GM12864 (cell line): ENCODE results near the gene RASL10A.
A peak's percentile ranks its signal among the peaks of the same experiment; 100 is the strongest.

Source experiments
- DNase-seq: peaks from one replicate; pipeline ENCODE4 v3.0.0-alpha.2; 2011; ENCODE audit warnings: low read depth
- H3K4me3 ChIP-seq: 2 replicates; pipeline ENCODE4 v1.5.1; 2011; ENCODE audit warnings: mild to moderate bottlenecking, low read depth, low read length, control low read depth
- TF ChIP-seq, protein P1 (sequence below): IDR thresholded peaks from 2 replicates; pipeline ENCODE4 v1.5.1; 2011; ENCODE audit warnings: low read depth, mild to moderate bottlenecking, moderate library complexity, low read length, control low read depth, inconsistent platforms; ENCODE audit errors: missing control alignments

RASL10A gene

DNA sequence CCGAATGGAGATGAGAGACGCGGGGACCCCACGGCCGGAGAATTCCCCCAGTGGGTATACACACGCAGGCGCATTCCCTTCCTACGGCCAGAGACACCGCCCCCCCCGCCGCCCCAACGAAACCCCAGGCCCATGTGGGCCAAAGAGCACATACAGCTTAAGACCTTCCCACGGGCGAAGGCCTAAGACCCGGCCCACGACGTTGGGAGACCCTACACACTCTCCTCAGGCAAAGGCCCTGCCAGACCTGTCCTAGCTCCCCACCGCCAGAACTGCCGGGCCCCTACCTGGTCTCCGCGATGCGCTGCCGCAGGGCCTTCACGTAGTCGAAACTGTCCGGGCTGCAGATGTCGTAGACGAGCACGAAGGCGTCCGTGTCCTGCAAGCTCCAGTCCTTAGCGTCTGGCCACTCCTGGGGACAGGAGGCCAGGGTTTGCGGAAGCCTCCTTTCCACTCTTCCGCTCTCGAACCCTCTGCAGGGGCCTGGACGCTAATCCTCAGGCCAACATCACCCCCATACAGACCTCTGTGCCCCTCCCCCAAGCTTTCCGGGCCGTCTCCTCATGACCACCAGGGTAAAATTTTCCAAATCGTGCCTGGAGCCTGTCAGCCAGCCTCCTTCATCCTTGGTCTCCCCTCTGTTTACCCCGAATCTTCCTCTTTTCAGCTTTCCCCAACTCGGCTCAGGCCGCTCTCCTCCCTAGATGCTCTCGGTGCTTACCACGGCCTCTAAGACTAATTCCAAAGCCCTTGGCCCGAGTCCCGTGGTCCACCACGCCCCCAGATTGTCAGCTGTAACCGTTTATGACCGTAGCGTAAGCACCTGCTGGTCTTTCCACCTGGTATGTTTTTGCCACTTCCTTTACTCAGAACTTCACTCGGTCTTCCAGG lies 1.7 kb downstream of the RASL10A start:
- no peak for DNase-seq
- H3K4me3 ChIP-seq: no peak overlapping the region
- TF ChIP-seq, protein P1, sequence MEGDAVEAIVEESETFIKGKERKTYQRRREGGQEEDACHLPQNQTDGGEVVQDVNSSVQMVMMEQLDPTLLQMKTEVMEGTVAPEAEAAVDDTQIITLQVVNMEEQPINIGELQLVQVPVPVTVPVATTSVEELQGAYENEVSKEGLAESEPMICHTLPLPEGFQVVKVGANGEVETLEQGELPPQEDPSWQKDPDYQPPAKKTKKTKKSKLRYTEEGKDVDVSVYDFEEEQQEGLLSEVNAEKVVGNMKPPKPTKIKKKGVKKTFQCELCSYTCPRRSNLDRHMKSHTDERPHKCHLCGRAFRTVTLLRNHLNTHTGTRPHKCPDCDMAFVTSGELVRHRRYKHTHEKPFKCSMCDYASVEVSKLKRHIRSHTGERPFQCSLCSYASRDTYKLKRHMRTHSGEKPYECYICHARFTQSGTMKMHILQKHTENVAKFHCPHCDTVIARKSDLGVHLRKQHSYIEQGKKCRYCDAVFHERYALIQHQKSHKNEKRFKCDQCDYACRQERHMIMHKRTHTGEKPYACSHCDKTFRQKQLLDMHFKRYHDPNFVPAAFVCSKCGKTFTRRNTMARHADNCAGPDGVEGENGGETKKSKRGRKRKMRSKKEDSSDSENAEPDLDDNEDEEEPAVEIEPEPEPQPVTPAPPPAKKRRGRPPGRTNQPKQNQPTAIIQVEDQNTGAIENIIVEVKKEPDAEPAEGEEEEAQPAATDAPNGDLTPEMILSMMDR: no peak

DNA sequence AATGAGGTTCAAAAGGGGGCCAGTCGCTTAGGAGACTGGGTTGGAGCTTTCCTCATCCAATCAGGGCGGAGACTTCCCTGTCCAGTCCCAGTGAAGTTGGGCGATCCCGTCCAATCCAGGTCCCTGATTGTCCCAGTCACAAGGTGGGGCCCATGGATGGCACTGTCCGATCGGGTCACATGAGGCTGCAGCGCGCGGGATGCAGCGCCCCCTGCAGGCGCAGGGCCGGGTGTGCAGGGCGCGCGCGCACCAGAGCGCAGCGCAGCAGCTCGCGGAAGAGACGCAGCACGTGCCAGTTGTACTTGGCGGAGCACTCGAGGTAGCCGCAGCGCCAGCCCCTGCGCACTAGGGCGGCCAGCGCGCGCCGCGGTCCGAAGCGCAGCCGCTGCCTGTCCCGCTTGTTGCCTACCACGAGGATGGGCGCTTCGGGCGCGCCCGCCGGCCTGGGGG lies 2.3 kb downstream of the RASL10A start:
- TF ChIP-seq, protein P1: peak; percentile 63
- no peak overlapping the region for H3K4me3 ChIP-seq
- no peak for DNase-seq

DNA sequence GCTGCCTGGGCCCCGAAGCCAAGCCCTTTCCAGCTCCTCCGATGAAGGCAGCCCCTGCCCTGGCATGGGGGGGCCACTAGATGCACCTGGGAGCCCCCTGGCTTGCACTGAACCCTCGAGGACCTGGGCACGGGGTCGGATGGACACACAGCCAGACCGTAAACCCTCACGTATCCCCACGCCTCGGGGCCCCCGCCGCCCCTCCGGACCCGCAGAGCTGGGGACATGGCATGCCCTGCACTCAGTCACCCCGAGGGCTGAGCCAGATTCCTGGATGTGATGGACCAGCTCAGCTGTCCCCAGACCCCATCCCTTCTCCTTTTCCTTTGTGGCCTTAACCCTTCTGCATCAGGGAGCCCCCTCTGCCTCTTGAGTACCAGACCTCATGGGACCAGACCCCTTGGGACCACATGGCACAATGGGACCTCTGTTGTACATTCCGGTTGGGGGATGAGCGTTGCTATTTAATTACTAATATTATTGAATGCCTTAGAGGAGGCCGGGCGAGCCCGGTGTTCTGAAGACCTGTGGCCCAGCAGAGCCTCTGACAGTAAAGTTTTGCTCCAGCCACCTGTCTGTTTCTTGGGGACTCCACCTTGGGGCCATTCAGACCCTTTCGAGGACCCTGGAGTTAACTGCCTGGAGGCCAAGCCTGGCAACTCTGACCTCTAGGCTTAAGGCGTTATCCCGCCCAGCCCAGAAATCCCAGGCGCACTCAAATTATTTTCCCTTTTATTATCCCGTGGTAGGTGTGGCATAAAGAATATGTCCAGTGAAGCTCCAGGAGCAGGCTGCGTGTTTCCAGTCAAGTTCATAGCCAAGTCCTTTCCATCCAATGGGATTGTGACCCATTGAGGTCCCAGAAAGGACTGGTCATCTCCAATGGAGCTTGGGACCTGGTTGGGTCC lies 3.0 kb downstream of the RASL10A start:
- no peak overlapping the region for H3K4me3 ChIP-seq
- TF ChIP-seq, protein P1: no peak
- DNase-seq: no peak

DNA sequence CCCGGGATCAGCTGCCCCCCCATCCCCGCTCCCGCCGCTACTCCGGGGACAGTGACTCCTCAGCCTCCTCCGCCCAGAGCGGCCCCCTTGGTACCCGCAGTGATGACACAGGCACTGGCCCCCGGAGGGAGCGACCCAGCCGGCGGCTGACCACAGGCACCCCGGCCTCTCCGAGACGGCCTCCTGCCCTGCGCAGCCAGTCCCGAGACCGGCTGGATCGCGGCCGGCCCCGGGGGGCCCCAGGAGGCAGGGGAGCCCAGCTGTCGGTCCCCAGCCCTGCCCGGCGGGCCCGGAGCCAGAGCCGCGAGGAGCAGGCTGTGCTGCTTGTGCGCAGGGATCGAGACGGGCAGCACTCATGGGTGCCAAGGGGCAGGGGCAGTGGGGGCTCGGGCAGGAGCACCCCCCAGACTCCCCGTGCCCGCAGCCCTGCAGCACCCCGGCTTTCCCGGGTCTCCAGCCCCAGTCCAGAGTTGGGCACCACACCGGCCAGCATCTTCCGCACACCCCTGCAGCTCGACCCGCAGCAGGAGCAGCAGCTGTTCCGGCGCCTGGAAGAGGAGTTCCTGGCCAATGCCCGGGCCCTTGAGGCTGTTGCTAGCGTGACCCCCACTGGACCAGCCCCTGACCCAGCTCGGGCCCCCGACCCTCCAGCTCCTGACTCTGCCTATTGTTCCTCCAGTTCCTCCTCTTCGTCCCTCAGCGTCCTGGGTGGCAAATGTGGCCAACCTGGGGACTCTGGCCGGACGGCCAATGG lies 3.9 kb downstream of the RASL10A start:
- TF ChIP-seq, protein P1: no peak
- DNase-seq: no peak
- H3K4me3 ChIP-seq: no peak overlapping the region

DNA sequence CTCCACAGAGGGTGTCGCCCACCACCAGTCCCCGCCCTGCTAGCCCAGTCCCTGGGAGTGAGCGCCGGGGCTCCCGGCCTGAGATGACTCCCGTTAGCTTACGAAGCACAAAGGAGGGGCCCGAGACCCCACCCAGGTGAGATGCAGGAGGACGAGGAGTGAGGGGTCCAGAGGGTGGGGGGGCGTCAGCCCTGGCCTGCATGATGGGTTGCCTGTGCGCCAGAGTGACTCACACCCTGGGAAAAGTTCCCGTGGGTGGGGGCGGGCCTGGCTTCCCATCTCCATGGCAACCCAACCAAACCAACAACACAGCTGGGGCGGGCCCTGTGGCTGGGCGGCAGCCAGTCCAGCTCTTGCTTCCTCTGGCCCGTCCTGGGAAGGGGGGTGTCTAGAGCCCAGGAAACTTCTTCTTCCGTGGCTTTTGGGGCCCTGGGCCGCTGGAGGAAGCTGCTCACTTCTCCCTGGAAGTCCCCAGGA lies 4.6 kb downstream of the RASL10A start:
- TF ChIP-seq, protein P1: no peak
- no peak for DNase-seq
- no peak overlapping the region for H3K4me3 ChIP-seq

DNA sequence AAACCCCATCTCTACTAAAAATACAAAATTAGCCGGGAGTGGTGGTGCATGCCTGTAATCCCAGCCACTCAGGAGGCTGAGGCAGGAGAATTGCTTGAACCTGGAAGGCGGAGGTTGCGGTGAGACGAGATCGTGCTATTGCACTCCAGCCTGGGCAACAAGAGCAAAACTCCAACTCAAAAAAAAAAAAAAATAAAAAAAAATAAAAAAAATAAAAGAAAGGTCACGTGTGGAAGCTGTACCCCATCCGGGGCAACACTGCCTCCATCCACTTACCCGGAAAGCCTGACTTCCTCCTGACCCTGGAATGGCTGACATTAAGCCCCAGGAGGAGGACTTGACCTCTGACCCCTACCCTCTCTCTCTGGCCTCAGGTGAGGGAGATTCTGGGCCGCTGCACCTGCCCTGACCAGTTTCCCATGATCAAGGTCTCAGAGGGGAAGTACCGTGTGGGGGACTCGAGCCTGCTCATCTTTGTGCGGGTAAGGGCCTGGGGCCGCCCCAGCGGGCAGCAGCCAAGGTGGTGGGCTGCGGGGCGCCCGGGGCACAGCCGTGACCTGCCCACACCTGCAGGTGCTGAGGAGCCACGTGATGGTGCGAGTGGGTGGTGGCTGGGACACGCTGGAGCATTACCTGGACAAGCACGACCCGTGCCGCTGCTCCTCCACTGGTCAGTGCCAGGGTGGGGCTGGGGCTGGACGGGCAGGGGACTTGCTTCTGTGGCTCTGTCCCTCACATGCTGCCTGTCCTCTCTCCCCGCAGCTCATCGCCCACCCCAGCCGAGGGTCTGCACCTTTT lies 5.2 kb downstream of the RASL10A start:
- DNase-seq: no peak
- TF ChIP-seq, protein P1: no peak
- H3K4me3 ChIP-seq: no peak overlapping the region
